ENCODE results near the gene ATG16L2. TPM values are rescaled to one million over a fixed set of nuclear protein-coding genes. Genes with fewer than 3 reads are reported as not detected.
A peak's percentile ranks its signal among the peaks of the same experiment; 100 is the strongest.

The ATG16L2 gene
- total RNA-seq, 1 experiment from 2014 or later, result 16.2 TPM

DNA sequence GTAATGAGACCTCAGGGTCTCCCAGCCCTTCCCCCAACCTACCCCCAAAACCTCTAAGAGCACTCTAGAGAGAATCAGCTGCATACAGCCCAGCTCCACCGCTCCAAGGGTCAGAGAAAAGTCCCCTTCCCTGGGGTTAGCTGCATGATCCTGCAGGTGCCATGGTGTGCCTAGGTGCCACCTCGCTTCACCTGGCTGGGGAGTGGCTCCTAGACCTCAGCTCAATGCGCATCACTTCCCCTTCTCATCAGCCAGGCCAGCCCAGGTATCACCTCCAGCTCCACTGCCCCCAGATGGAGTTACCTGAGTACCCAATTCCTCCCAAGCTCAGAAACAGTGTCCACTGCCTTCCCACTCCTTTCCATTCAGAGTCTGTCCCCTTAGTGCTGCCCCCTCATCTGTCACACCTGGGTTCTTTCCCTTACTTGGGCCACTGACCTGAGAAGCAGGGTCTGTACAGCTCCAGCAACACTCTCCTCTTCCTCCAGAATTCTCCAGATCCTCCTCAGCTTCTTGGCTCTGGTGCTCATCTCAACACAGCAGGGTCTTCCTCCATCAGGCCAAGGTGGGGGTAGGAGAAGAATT lies 21.7 kb upstream of the ATG16L2 start:
- Histone ChIP-seq H3K9ac (ENCODE audit: low read length) (no peak overlapping the region), H3K9me3 (ENCODE audit: low read length) (no peaks in the 10 kb centered on the region), H3K27ac (ENCODE audit: low read length) (no peak overlapping the region), H3K4me1 (ENCODE audit: insufficient read depth, low read length) (peaks cover 36% of the 10 kb centered on the region), H3K27me3 (ENCODE audit: low read length) (no peaks in the 10 kb centered on the region), H3F3A (ENCODE audit: low read length, unreplicated experiment) (no peaks in the 10 kb centered on the region), H4K20me1 (ENCODE audit: low read length) (no peaks in the 10 kb centered on the region), H3K36me3 (ENCODE audit: low read depth, low read length) (no peaks in the 10 kb centered on the region), H2AFZ (ENCODE audit: low read length) (no peak overlapping the region), H3K4me2 (ENCODE audit: low read length) (no peak overlapping the region), H3K79me2 (ENCODE audit: low read length) (no peaks in the 10 kb centered on the region), H3K9me2 (replicated peaks; ENCODE audit: low read length) (no peaks in the 10 kb centered on the region), H3K4me3 (ENCODE audit: low read length) (no peak overlapping the region)
- DNase-seq (no peak), ATAC-seq (no peak)
- intact Hi-C loops (cut with micrococcal nuclease), result loop anchor here (1.0 kb wide), 2 partner anchors 40 to 67 kb away; partner anchors contain the start of gene ARAP1
- BruUV-seq (replicated peaks), result no TSS peak
- POLR2A ChIA-PET (ENCODE audit: unreplicated experiment), result no interaction called here
- CTCF ChIA-PET, result interaction anchor here (0.6 to 2.6 kb wide), 2 partner anchors 39 to 67 kb away, joined by 3 to 21 read pairs; no protein-coding TSS in a partner anchor
- TF ChIP-seq, protein P1, sequence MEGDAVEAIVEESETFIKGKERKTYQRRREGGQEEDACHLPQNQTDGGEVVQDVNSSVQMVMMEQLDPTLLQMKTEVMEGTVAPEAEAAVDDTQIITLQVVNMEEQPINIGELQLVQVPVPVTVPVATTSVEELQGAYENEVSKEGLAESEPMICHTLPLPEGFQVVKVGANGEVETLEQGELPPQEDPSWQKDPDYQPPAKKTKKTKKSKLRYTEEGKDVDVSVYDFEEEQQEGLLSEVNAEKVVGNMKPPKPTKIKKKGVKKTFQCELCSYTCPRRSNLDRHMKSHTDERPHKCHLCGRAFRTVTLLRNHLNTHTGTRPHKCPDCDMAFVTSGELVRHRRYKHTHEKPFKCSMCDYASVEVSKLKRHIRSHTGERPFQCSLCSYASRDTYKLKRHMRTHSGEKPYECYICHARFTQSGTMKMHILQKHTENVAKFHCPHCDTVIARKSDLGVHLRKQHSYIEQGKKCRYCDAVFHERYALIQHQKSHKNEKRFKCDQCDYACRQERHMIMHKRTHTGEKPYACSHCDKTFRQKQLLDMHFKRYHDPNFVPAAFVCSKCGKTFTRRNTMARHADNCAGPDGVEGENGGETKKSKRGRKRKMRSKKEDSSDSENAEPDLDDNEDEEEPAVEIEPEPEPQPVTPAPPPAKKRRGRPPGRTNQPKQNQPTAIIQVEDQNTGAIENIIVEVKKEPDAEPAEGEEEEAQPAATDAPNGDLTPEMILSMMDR (conservative IDR thresholded peaks at IDR 0.05; ENCODE audit: low read depth, low read length), result no peak
- no peak for TF ChIP-seq EZH2 (IDR thresholded peaks at IDR 0.05; ENCODE audit: low read length, unreplicated experiment)

GRCh38 chr11:72793076-72793424 lies 21.2 kb upstream of the ATG16L2 start:
- Histone ChIP-seq H3K27me3 (ENCODE audit: low read length) (no peaks in the 10 kb centered on the region), H3K4me3 (ENCODE audit: low read length) (peak overlapping the region; percentile 77; the same call in 1 of the 2 replicates), H2AFZ (ENCODE audit: low read length) (peak overlapping the region; percentile 91), H3F3A (ENCODE audit: low read length, unreplicated experiment) (no peaks in the 10 kb centered on the region), H3K4me2 (ENCODE audit: low read length) (peak overlapping the region; percentile 82), H3K36me3 (ENCODE audit: low read depth, low read length) (no peaks in the 10 kb centered on the region), H3K9ac (ENCODE audit: low read length) (no peak overlapping the region), H3K9me3 (ENCODE audit: low read length) (no peaks in the 10 kb centered on the region), H3K27ac (ENCODE audit: low read length) (no peak overlapping the region), H4K20me1 (ENCODE audit: low read length) (no peaks in the 10 kb centered on the region), H3K4me1 (ENCODE audit: insufficient read depth, low read length) (peaks cover 31% of the 10 kb centered on the region), H3K9me2 (replicated peaks; ENCODE audit: low read length) (no peaks in the 10 kb centered on the region), H3K79me2 (ENCODE audit: low read length) (no peaks in the 10 kb centered on the region)
- ChIA-PET CTCF (interaction anchor here (0.6 to 2.6 kb wide), 2 partner anchors 40 to 68 kb away, joined by 3 to 21 read pairs; no protein-coding TSS in a partner anchor), POLR2A (ENCODE audit: unreplicated experiment) (no interaction called here)
- no peak for ATAC-seq
- no peak for DNase-seq
- intact Hi-C loops (cut with micrococcal nuclease), result loop anchor here (1.0 kb wide), 2 partner anchors 41 to 68 kb away; partner anchors contain the start of gene ARAP1
- BruUV-seq (replicated peaks), result no TSS peak
- TF ChIP-seq EZH2phosphoT487 (IDR thresholded peaks at IDR 0.05; ENCODE audit: borderline replicate concordance, low read length), result no peak
- no peak for TF ChIP-seq EZH2 (IDR thresholded peaks at IDR 0.05; ENCODE audit: low read length, unreplicated experiment)
- TF ChIP-seq, protein P1 (conservative IDR thresholded peaks at IDR 0.05; ENCODE audit: low read depth, low read length), result no peak
